Measurements from ENCODE around the gene CDH26.
"Not testable (repeated sequence)": the region's sequence is repeated elsewhere in the genome, so short reads cannot be mapped to it uniquely, and the experiment has no call there.

Gene CDH26

DNA sequence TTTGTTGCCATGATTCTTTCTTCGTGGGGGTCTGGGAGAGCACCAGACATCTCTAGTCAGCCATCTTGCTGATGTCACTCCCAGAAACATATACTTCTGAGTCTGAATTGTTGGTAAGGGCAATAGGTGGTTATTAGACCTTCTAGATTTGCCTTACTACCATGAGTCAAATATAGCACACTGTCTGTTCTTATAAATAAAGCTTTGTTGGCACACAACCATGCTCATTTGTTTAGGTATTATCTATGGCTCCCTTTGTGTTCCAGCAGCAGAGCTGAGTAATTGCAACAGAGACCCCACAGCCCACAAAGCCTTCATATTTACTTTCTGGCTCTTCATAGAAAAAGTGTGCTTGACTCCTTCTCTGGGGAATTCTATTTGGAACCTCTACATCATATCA, 62.9 kb downstream of the CDH26 start:
- no peak for DNase-seq

DNA sequence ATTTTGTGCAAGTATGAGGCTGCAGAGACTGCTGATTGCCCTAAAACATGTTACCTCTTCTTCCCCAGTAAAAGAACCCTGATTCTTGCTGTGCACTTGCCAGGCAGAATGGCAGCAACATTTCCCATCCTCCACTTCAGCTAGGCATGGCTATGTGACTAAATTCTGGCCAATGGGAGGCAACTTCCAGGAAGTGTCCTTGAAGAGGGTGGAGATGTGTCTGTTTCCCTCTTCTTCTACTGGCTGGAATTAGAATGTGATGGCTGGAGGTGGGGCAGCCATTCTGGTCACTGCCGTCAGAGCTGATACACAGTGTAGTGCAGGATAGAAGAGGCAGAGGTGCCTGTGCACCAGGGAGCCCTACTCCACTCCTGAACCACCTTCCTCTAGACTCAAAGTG, 64.6 kb downstream of the CDH26 start:
- no peak for DNase-seq

GRCh38 chr20:60024245-60024644, 66.0 kb downstream of the CDH26 start:
- DNase-seq = no peak

GRCh38 chr20:60024801-60025200, 66.6 kb downstream of the CDH26 start:
- DNase-seq = no peak

- no peak for DNase-seq
These were observed 67.8 kb downstream of the CDH26 start for GRCh38 chr20:60026010-60026409.

DNA sequence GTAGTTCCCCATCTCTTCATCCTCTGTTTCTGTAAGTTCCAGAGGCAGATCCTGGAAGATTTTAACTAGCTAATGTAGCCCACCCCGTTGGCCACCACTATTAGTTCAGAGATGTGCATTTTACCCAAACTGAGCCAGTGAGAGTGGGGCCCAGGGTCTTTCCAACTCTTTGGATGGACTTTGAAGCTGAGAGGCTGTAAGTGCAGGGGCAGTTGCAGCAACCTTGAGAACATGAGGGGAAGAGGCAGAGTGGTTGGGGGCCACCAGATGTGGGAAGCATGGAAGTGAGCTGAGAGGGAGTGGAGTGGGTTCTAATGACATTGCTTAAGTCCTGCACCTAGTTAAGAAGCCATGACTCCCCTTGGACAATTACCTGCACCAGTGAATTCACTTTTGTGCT, 72.2 kb downstream of the CDH26 start:
- DNase-seq = no peak

GRCh38 chr20:60031107-60031506, 72.9 kb downstream of the CDH26 start:
- no peak for DNase-seq

- no peak for DNase-seq
These were observed 76.2 kb downstream of the CDH26 start for GRCh38 chr20:60034231-60035110.

GRCh38 chr20:60035486-60035885, 77.3 kb downstream of the CDH26 start:
- no peak for DNase-seq

GRCh38 chr20:60036346-60036745, 78.1 kb downstream of the CDH26 start:
- no peak for DNase-seq

- DNase-seq = no peak
These were observed 78.7 kb downstream of the CDH26 start for GRCh38 chr20:60036746-60037499.

- DNase-seq = no peak
These were observed 80.3 kb downstream of the CDH26 start for GRCh38 chr20:60038400-60039008.

DNA sequence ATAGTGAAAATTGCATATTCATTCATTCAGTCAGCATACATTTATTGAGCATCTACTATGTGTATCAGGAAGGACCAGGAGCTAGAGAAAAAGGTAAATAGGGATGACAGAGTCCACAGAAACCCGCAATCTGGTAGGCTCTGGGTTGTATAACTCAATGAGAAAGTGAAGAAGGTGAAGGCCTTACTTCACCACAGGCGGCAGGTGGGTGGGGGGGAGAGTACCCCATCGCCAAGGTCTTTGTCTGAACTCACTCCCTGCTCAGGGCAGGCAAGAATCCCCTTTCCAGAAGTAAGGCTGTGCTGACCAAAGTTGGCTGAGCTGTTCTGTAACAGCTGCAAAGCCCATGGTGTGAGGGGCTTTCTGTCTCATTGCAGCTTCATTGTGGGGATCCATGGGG, 81.3 kb downstream of the CDH26 start:
- DNase-seq = no peak

DNA sequence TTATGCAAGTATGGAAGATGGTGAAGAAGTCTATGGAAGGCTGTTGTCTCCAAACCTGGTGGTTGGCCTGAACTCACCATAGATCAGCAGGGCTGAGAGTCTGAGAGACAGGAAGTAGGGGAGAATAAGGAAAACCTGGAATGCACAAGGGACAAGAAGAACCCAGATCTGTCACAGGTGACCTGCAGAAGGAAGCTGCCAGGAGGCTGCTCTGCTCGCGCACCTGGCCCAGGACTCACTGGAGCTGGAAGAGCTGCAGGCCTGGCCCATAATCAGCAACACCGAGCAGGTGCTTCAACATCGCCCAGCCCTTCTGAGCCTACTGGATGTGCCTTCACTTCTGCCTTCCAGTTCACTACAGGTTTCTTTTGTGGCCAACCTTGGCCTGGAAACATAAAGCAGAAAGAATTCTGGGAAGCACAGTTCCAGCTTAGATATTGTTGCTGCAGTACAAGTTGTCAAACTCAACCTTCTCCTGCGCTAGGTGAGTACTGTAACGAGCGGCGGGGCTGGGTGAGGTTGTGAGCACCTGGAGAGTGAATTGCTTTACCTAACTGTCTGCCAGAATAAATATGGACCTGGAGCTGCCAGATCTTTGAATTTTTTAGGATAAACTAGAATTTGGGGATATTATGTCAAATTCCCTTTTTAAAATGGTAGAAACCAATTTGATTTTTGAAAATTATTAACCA, 82.4 kb downstream of the CDH26 start:
- no peak for DNase-seq

DNA sequence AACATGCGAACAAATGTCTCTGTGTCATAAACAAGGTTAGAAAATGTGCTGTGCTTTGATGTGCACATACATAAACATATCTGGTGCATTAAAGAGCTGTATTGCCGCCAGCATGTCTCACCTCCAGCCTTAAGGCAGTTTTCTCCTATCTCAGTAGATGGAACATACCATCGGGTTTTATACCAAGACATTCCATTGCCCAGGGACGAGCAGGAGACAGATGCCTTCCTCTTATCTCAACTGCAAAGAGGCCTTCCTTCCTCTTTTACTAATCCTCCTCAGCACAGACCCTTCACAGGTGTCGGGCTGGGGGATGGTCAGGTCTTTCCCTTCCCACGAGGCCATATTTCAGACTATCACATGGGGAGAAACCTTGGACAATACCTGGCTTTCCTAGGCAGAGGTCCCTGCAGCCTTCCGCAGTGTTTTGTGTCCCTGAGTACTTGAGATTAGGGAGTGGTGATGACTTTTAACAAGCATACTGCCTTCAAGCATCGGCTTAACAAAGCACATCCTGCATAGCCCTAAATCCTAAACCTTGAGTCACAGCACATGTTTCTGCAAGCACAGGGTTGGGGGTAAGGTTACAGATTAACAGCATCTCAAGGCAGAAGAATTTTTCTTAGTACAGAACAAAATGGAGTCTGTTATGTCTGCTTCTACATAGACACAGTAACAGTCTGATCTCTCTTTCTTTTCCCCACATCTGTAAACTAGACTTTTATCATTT, 83.4 kb downstream of the CDH26 start:
- not testable (repeated sequence) for DNase-seq

DNA sequence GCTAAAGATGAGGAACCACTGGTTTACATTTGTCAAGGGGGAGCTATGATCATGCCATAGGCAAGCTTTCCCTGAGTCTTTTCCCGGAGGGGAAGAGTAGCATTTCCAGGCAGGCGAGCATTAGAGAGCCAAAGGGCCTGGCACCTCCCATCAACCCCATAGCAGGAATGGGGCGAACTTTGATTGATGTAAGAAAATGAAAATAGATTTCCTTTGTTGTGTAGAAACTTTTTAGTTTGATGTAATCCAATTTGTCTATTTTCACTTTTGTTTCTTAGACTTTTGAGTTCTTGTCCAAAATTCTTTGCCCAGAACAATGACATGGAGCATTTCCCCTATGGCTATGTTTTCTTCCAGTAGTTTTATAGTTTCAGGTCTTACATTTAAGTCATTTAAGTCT, 85.2 kb downstream of the CDH26 start:
- DNase-seq = no peak

- no peak for DNase-seq
These were observed 87.8 kb downstream of the CDH26 start for GRCh38 chr20:60046011-60046413.

- no peak for DNase-seq
These were observed 88.2 kb downstream of the CDH26 start for GRCh38 chr20:60046436-60046835.

GRCh38 chr20:60046860-60047259, 88.6 kb downstream of the CDH26 start:
- DNase-seq = no peak

DNA sequence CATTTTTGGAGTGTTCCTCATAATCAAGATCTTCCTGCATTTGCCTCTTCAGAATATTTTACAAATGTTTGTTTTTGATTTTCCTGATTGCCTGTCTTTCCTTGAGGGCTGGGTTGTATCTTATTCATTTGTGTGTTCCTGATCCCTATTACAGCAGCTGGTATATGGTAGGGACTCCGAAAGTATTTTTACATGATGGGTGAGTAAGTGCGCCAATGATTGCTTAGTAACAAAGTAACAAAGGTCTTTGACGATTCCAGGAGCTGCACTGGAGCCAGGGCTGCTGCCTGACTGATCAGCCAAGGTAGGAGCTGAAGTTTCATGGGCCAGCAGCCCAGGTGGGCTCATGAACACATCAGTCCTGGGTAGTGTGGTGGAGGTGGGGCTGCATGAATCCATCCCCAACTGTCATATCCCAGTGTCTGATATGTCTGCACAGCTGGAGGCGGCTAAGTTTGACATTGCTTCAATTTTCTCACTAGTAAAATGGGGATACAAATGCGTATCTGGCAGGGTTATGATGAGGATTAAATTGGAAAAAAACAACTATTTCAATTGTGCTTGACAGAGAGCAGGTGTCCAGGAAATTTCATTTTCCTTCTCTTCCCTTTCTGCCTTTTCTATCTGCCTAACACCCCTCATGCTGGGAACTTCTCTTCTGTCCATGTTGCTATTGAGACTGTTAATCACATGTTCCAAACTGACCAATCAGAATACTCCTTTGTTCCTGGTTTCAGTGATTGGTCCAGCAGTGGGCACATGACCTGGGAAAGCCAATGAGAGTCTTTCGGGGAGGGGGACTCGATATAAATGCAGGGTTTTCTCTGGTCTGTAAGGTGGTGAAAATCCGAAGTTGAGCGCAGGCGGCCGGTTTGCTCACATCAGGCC, 90.7 kb downstream of the CDH26 start:
- DNase-seq = no peak

DNA sequence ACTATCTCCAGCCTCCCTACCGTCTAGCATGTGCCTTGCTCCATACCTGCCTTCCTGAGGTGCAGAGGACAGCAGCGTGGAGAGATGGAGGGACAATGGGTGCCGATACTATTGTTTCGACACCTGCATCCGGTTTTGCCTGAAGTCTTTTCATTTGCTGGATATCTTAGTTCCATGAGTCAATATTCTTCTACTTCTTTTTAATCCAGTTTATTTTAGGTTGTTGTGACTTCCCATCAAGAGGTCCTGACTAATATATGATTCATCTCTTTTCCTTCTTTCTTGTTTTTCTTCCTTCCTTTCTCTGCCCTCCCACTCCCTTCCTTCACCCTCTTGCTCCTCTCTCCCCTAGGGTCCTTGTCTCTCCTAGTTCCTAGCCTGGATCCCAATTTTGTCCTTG, 91.4 kb downstream of the CDH26 start:
- no peak for DNase-seq

All from right forelimb (tissue), 1 donor.